ENCODE data around the gene CAAP1. TPM values are rescaled to one million over a fixed set of nuclear protein-coding genes. Genes with fewer than 3 reads are reported as not detected.

The CAAP1 gene
- total and polyA plus RNA-seq, 2 of the 8 experiments (the other 6 are each of a cell fraction or from before 2014, with no cell fraction given): 9.5 to 36.7 TPM

GRCh38 chr9:26870292-26870691 lies 22.3 kb downstream of the CAAP1 start:
- no peak overlapping the region for H2BK120ac ChIP-seq (replicated peaks; ENCODE audit: low read depth, low read length)
- no peak overlapping the region for H2BK5ac ChIP-seq (ENCODE audit: low read depth, low read length)
- no peak overlapping the region for H2BK20ac ChIP-seq (ENCODE audit: low read length)
- no peak for TF ChIP-seq RAD21 (IDR thresholded peaks at IDR 0.05 in 1 of 2, conservative IDR thresholded peaks at IDR 0.05 in 1 of 2; ENCODE audit: low read depth in 2 of 2, low read length in 2 of 2)
- POLR2A ChIA-PET (ENCODE audit: partially characterized antibody): interaction anchor here (0.6 to 1.0 kb wide), 2 partner anchors 9 to 28 kb away, joined by 3 to 5 read pairs; no protein-coding TSS in a partner anchor
- peaks cover 0 to 15% (median 1%) of the 10 kb centered on the region in 4 experiments; a peak in 3 of 8 replicates for H3K36me3 ChIP-seq (ENCODE audit: control insufficient read depth in 2 of 4, insufficient read depth in 4 of 4, low read length in 3 of 4)
- H3K9me3 ChIP-seq (ENCODE audit: insufficient read depth in 2 of 2, low read depth in 1 of 2, low read length in 1 of 2): no peaks in the 10 kb centered on the region
- H3K27me3 ChIP-seq (replicated peaks in 1 of 4; ENCODE audit: control insufficient read depth in 3 of 4, extremely low read depth in 1 of 4, insufficient read depth in 3 of 4, low read length in 3 of 4): no peaks in the 10 kb centered on the region
- DNase-seq (ENCODE audit: low read depth in 1 of 2, low spot score in 2 of 2) (no peak), FAIRE-seq (no peak)
- CTCF ChIA-PET (ENCODE audit: partially characterized antibody): interaction anchor here (1.0 to 1.8 kb wide), 3 partner anchors 12 to 112 kb away, joined by 3 to 7 read pairs (median 4); no protein-coding TSS in a partner anchor
- 89% methylated on average over 8 of the region's 8 CpGs; no CpG with 5 or more reads in 1 of the 2 experiments for WGBS, 2 experiments (ENCODE audit: extremely low coverage in 1 of 2, insufficient coverage in 1 of 2, insufficient read length in 1 of 2, insufficient replicate concordance in 2 of 2, low coverage in 1 of 2, low lambda C conversion rate in 2 of 2, missing lambda C conversion rate in 1 of 2)
- H3K23ac ChIP-seq (ENCODE audit: insufficient read length): no peak overlapping the region
- H3K79me2 ChIP-seq (ENCODE audit: control insufficient read depth in 1 of 2, insufficient read depth in 2 of 2, low read length in 2 of 2): no peaks in the 10 kb centered on the region
- no peaks in the 10 kb centered on the region for H3K4me1 ChIP-seq (replicated peaks in 1 of 4; ENCODE audit: control insufficient read depth in 3 of 4, insufficient read depth in 4 of 4, low read length in 3 of 4)
- H3K4me3 ChIP-seq (ENCODE audit: extremely low read depth in 1 of 4, insufficient read depth in 2 of 4, low read depth in 3 of 4, low read length in 4 of 4): no peak overlapping the region
- H3K27ac ChIP-seq (ENCODE audit: low read depth, low read length): no peak overlapping the region
- H4K91ac ChIP-seq (replicated peaks; ENCODE audit: insufficient read length, low read length): no peak overlapping the region
- H2AFZ ChIP-seq (ENCODE audit: low read length): no peak overlapping the region
- peaks cover 0 to 2% of the 10 kb centered on the region in 2 experiments for H4K20me1 ChIP-seq (replicated peaks in 1 of 2; ENCODE audit: control insufficient read depth in 1 of 2, insufficient read depth in 2 of 2, low read length in 2 of 2)
- H3K14ac ChIP-seq (ENCODE audit: insufficient read length): no peak overlapping the region
- no peak overlapping the region for H3K4ac ChIP-seq (replicated peaks; ENCODE audit: insufficient read length, low read depth, low read length)
- H4K5ac ChIP-seq (ENCODE audit: insufficient read length, low read depth, low read length): no peak overlapping the region
- H2BK15ac ChIP-seq (ENCODE audit: low read length): no peak overlapping the region
- no peak overlapping the region for H3K9ac ChIP-seq (replicated peaks in 1 of 4; ENCODE audit: extremely low read depth in 1 of 4, low read depth in 3 of 4, low read length in 3 of 4)
- no peak overlapping the region for H3K4me2 ChIP-seq (ENCODE audit: insufficient read depth in 1 of 2, low read depth in 2 of 2, low read length in 2 of 2)
- H2BK12ac ChIP-seq (ENCODE audit: low read depth, low read length): no peak overlapping the region
- no peaks in the 10 kb centered on the region for H3K23me2 ChIP-seq (ENCODE audit: low read depth, low read length)
- no peak overlapping the region for H3K56ac ChIP-seq (replicated peaks; ENCODE audit: insufficient read length, low read depth, low read length)
- no peak overlapping the region for H3K18ac ChIP-seq (ENCODE audit: extremely low read depth, low read length)
- H2AK5ac ChIP-seq (ENCODE audit: low read depth, low read length): no peak overlapping the region
- H4K8ac ChIP-seq (ENCODE audit: extremely low read depth, insufficient read depth, low read length): no peak overlapping the region
- H3K79me1 ChIP-seq (ENCODE audit: low read depth, low read length): no peaks in the 10 kb centered on the region
